ENCODE data around the gene LAG3.

The LAG3 gene

GRCh38 chr12:6825398-6826124 is 53.2 kb downstream of the LAG3 start:
- peak; percentile 96 for TF ChIP-seq CTCF (conservative IDR thresholded peaks at IDR 0.05; ENCODE audit: control insufficient read depth, insufficient read depth, low read depth, low read length)

GRCh38 chr12:6826125-6826733 is 53.9 kb downstream of the LAG3 start:
- no peak for DNase-seq (ENCODE audit: low read depth)
- H3K4me3 ChIP-seq (ENCODE audit: control insufficient read depth, low read depth, low read length) = no peak overlapping the region
- no peak for TF ChIP-seq CTCF (conservative IDR thresholded peaks at IDR 0.05; ENCODE audit: control insufficient read depth, insufficient read depth, low read depth, low read length)

More at GRCh38 chr12:6825398-6826124, 53.2 kb downstream of the LAG3 start:
- peak; percentile 85 for DNase-seq (ENCODE audit: low read depth)
- H3K4me3 ChIP-seq (ENCODE audit: control insufficient read depth, low read depth, low read length) = peak overlapping the region; percentile 48

GRCh38 chr12:6826734-6827436 is 54.6 kb downstream of the LAG3 start:
- DNase-seq (ENCODE audit: low read depth) = no peak
- H3K4me3 ChIP-seq (ENCODE audit: control insufficient read depth, low read depth, low read length) = no peak overlapping the region
- no peak for TF ChIP-seq CTCF (conservative IDR thresholded peaks at IDR 0.05; ENCODE audit: control insufficient read depth, insufficient read depth, low read depth, low read length)

DNA sequence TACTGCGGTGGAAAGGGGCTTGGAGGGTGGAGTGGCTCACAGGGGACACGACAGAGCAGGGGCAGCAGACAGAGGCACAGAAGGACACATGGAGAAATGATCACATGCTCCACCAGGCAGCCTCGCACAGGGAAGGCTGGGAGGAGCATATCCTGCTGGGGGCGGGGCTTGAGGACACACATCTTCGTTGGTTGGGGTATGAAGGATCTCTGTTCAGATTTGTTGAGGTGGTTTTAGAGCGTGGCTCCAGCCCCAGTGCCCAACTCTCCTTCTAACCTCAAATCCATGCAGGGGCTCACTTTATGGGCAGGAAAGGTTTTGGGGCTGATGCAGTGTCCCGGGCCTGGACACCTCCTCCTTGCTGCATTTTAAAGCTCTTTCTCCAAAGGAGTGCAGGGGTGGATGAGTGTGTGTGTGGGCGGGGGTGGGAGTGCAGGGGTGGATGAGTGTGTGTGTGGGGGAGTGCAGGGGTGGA is 55.2 kb downstream of the LAG3 start:
- TF ChIP-seq CTCF (conservative IDR thresholded peaks at IDR 0.05; ENCODE audit: control insufficient read depth, insufficient read depth, low read depth, low read length) = no peak
- H3K4me3 ChIP-seq (ENCODE audit: control insufficient read depth, low read depth, low read length) = peak overlapping the region; percentile 33
- peak; percentile 83 for DNase-seq (ENCODE audit: low read depth)

Data from fibroblast of mammary gland (primary cell).